Measurements from ENCODE around the gene ARHGEF5.

- TF ChIP-seq CTCF (conservative IDR thresholded peaks at IDR 0.05 in 1 of 2, IDR thresholded peaks at IDR 0.05 in 1 of 2; ENCODE audit: low read depth in 1 of 2, low read length in 2 of 2): peak; percentile 63 to 73
- no peak for TF ChIP-seq EZH2 (IDR thresholded peaks at IDR 0.05; ENCODE audit: low read length, missing control alignments)
Observed at GRCh38 chr7:144391823-144392255, 36.6 kb downstream of the ARHGEF5 start.
